IPS-18c (cell line): ENCODE data around the gene GCSH.

Experiments used
- H3K4me3 ChIP-seq: 2 replicates; pipeline ENCODE4 v1.7.0; 2013; ENCODE audit warnings: low read depth, mild to moderate bottlenecking, low read length, moderate library complexity; ENCODE audit not compliant: insufficient read depth
- H3K9me3 ChIP-seq: one replicate; pipeline ENCODE4 v1.6.1; 2013; ENCODE audit warnings: mild to moderate bottlenecking, low read length, moderate library complexity; ENCODE audit not compliant: control insufficient read depth, insufficient read depth

The GCSH gene

DNA sequence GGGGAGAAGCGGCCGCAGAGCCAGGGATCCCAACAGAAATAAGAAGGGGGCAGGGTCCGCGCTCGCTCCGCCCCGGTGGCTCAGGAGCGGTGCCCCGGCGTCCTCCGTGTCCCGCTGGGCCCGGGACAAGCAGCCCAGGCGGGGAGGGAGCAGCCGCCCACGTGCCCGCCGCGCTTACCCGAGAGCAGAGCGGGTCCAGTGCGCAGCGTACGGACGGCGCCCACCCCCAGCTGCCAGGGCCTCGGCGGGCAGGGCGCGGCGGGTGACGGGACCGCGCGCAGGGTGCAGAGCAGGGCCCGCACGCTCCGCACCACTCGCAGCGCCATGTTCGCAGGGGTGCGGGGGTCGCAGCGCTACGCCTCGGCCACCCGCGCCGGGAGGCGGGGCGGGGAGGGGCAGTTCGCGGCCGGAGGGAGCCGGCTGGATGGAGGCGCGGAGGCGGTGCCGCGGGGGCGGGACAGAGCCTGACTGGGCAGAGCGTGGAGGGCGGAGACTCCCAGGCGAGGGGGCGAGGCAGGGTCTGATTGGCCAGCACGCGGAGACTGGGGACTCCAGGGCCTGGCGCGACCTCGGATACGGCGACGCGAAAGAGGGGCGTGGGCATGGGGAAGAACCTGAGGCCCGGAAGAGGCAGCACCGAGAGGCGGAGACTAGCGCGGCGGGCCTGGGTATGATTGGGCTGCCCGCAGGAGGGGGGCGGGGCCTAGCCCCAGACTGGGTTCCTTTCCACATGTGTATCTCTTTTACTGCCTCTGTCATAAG, at the start of gene GCSH:
GCSH (minus strand) TSS at position 443 of the 762 bp plus-strand sequence; CDS start at position 326, 117 bp downstream.
- Histone ChIP-seq H3K4me3 (peak within 1 kb of the TSS; percentile 80), H3K9me3 (no peaks in the 10 kb centered on the region)

GRCh38 chr16:81143921-81144471, 47.8 kb upstream of the GCSH start:
- no peaks in the 10 kb centered on the region for H3K9me3 ChIP-seq
- no peak overlapping the region for H3K4me3 ChIP-seq

DNA sequence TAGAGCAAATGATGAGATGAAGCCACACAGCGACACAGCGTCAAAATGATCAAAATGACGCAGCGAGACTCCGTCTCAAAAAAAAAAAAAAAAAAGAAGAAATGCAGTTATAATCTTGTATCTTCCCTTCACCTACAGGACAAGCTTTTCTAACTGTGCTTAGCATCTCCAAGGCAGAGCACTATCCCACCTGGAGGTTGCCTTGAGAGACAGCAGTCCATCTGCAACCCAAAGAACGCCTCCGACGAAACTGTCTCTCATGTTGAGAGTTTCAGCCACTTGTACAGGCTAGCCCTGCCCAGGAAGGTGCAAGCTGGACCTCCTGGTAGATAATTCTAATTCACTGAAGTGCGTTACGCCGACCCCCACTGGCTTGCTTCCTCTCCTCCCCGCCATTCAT, 46.7 kb upstream of the GCSH start:
- H3K9me3 ChIP-seq = no peaks in the 10 kb centered on the region
- no peak overlapping the region for H3K4me3 ChIP-seq

DNA sequence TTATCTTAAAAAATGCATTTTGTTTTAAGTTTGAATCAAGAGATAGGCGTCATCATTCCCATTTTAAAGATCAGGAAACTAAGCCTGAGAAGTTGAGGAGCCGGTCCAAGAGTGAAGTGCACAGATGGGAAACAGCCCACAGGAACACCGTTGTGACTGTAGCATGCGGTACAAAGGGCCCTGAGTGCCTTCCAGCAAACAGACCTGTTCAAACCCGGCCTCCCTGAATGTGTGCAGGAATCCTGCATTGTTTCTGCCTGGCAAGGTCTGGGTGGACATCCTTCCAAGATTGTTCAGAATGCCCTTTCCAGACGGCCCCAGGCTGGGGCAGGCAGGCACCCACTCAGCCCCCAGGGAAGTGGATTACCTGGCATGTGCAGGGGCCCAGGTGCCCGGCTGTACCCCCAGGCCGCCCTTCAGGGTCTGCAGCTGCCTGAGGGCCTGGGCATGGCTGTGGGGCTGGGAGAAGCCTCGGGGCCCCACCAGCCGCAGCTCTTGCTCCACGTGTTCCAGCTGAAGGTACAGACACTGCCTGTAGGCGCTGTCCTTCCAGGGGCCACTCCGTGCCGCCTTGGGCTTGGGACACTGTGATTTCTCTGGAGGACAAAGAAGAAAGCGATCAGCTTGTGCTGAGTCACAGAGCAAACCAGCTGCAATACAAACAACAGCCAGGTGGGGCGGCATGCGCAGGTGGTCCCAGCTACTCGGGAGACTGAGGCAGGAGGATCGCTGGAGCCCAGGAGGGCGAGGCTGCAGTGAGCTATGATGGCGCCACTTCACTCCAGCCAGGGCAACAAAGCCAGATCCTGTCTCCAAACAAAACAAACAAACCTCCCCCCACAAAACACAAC, 45.0 kb upstream of the GCSH start:
- Histone ChIP-seq H3K4me3 (no peak overlapping the region), H3K9me3 (no peaks in the 10 kb centered on the region)

GRCh38 chr16:81138831-81139557, 42.8 kb upstream of the GCSH start:
- Histone ChIP-seq H3K9me3 (no peaks in the 10 kb centered on the region), H3K4me3 (no peak overlapping the region)

GRCh38 chr16:81137754-81138153, 41.6 kb upstream of the GCSH start:
- Histone ChIP-seq H3K9me3 (no peaks in the 10 kb centered on the region), H3K4me3 (no peak overlapping the region)

DNA sequence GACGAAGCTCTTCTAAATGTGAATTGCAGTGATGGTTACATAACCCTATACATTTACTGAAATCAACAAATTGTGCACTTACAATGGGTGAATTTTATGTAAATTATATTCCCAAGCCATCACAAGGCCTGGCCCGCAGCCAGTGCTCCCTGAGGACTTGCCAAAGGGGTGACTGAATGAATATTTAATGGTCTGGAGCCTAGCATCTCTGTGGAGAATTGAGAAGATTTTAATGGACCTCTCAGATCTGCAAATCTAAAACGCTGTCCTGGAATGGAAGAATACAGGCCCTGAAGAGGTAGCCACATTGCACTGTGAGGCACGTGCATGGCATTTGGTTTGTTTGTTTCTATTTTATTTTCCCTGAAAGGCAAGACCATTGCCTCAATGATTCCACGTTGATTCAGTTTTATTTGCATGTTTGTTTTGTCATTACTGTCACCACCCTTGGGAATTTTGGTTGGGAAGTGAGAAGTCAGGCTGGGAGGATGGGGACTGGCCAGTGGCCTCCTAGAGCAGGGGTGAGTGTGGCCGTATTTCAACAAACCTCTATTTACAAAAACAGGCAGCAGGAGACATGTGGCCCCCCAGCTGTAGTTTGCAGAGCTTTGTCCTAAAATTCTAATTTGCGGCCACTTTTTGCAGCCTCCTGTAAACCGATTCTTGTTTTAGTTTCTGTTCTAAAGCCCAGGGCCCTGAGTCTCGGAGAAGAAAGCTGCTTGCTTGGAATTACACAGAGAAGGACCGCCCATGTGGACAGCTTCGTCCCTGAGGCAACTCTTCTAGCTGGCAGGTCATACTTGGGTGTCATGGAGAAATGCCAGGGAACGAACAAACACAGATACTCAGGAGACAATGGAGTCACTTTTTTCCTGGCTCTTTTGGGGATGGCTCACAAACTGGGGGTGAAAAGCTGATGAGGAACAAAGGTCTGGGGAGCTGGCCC, 40.5 kb upstream of the GCSH start:
- H3K4me3 ChIP-seq = no peak overlapping the region
- no peaks in the 10 kb centered on the region for H3K9me3 ChIP-seq

GRCh38 chr16:81130126-81130525, 33.9 kb upstream of the GCSH start:
- Histone ChIP-seq H3K4me3 (no peak overlapping the region), H3K9me3 (peaks cover 2% of the 10 kb centered on the region)

- Histone ChIP-seq H3K9me3 (peaks cover 2% of the 10 kb centered on the region), H3K4me3 (no peak overlapping the region)
Observed at GRCh38 chr16:81128726-81129524, 32.7 kb upstream of the GCSH start.

DNA sequence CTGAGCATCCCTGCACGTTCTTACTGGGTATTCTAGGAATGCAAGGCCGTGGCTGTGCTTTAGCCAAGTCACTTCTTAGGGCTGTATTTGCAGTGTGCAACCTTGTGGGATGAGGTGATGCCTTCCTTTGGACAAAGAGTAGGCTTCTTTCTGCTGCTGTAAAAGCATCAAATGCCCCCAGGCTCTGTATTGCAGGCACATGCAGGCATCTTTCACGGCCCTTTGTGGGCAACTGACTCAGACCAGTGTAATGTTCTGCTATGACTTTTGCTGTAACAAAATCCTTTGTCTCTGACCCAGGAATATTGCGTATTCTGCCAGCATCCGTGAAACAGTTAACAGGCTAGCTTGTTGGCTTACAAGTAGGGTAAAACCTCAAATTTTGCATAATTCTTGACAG, 30.9 kb upstream of the GCSH start:
- H3K4me3 ChIP-seq = no peak overlapping the region
- peaks cover 2% of the 10 kb centered on the region for H3K9me3 ChIP-seq

DNA sequence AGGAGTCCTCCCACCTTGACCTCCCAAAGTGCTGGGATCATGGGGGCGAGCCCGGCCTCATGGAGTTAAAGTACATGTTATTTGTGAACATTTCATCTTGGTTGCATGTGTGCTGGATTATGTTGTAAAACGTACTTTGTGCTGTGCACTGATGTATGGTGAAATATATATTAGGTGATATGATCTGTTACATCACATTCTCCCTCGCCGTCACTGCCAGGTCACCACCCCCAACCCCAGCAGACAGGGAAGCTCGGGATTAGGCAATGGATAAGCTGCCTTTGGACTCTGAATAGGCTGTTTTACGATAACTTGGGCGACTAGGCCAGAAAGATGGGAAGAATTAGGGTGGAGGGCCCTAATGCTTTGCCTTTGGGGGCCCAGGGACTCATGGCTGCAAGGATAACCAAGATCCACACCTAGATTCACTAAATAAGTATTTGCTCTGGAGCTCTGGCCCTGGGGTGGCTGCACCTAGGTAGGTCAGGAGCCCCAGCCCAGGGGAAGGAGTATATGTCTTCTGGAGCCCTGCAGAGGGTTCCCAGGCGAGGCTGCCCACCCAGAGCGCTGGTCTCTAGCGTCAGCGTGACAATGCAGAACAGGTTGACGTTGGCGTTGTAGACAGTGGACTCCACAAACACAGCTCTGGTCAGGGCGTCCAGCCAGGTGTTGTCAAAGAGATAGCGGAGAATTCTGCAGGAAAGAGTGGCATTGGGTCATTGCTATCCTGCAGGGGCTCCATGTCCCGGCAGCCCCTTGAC, 27.1 kb upstream of the GCSH start:
- H3K9me3 ChIP-seq = no peaks in the 10 kb centered on the region
- H3K4me3 ChIP-seq = no peak overlapping the region

DNA sequence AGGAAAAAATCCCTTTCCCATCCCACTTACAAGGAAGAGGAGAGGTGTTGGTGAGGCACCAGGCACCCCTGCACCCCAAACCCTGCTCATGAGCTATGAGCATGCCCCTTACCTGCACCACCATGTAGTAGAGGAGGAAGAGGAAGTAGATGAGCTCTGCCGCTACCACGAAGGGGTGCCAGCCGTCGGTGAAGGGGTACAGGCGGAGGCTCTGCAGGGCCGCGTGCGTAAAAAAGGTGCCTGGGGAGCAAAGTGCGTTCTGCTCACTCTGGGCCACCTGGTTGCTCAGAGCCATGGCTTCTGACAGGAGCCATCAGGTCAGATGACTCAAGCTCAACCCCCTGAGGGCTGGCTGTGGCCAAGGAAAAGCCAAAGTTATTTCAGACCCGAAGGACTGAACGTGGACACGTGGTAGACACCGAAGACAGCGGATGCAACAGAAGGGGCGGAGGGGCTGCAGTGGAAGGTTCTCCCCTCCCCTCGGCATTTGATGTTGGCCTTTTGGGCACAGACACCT, 25.3 kb upstream of the GCSH start:
- Histone ChIP-seq H3K4me3 (no peak overlapping the region), H3K9me3 (no peaks in the 10 kb centered on the region)

GRCh38 chr16:81117436-81117835, 21.2 kb upstream of the GCSH start:
- H3K9me3 ChIP-seq = no peaks in the 10 kb centered on the region
- H3K4me3 ChIP-seq = no peak overlapping the region

DNA sequence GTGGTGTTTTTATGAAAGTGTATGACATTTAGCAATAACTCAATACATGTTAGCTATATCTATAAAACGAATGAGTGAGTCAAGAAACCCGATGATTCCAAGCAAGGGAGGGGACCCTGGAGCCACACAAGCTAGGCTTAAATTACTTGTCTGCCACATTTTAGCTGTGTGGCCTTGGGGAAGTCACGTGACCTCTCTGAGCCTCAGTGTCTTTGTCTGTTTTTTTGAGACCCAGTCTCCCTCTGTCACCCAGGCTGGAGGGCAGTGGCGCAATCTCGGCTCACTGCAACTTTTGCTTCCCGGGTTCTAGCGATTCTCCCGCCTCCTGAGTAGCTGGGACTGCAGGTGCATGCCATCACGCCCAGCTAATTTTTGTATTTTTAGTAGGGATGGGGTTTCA, 20.1 kb upstream of the GCSH start:
- H3K9me3 ChIP-seq = no peaks in the 10 kb centered on the region
- H3K4me3 ChIP-seq = no peak overlapping the region

DNA sequence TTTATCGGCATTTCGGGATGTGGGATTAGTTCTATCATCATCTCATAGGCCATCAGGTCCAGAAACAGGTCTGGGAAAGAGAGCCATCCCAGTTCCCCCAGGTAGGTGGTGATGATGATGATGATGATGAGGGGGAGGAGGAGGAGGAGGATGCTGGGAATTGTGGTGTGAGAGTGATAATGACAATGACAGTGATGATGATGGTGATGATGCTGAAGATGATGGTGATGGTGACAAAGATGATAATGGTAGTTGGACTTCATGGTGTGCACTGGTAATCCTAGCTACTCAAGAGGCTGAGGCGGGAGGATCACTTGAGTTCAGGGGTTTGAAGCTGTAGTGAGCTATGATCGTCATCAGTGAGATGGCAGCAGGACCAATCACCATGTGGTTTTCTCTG, 16.3 kb upstream of the GCSH start:
- Histone ChIP-seq H3K4me3 (no peak overlapping the region), H3K9me3 (no peaks in the 10 kb centered on the region)
